ENCODE data around the gene TMEM135.
"Not testable (repeated sequence)": the region's sequence is repeated elsewhere in the genome, so short reads cannot be mapped to it uniquely, and the experiment has no call there.

The TMEM135 gene

DNA sequence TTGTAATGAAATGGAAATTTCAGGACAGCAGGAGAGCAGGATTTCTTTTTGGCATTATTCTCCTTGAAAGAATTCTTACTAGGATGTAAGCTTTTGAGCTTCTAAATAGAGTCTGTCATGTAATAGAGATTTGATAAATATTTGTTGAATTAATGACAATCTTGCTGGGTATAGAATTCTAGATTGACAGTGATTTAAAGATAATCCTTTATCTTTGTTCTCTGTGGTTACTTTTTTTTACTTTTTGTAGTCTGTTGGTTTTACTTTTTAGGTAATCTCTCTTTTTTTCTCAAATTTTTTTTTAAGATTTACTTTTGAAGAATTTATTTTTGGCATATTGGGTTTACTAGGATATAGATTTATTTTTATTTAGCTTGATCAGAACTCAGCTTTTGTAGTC, 54.8 kb downstream of the TMEM135 start:
- no peak for DNase-seq (ENCODE audit: low read depth)
- H3K4me3 ChIP-seq (ENCODE audit: control insufficient read depth, low read depth, low read length), result no peak overlapping the region

DNA sequence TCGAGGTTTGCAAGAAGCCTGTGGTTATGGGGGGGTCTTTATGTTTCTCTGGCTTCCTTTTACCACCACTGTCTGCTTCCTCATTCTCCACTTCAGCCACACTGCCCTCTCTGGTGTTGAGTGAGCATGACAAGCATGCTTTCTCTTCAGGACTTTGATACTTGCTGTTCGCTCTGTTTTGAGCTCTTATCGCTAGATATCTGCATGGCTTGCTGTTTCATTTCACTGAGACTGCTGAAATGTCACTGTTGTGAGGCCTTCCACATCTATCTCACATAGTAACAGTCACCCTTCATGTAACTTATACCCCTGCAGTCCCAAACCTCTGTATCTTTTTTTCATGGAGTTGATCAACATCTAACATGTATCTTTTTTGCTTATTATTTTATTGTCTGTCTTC, 59.8 kb downstream of the TMEM135 start:
- peak; percentile 31 for DNase-seq (ENCODE audit: low read depth)
- no peak overlapping the region for H3K4me3 ChIP-seq (ENCODE audit: control insufficient read depth, low read depth, low read length)
- TF ChIP-seq, protein P1, sequence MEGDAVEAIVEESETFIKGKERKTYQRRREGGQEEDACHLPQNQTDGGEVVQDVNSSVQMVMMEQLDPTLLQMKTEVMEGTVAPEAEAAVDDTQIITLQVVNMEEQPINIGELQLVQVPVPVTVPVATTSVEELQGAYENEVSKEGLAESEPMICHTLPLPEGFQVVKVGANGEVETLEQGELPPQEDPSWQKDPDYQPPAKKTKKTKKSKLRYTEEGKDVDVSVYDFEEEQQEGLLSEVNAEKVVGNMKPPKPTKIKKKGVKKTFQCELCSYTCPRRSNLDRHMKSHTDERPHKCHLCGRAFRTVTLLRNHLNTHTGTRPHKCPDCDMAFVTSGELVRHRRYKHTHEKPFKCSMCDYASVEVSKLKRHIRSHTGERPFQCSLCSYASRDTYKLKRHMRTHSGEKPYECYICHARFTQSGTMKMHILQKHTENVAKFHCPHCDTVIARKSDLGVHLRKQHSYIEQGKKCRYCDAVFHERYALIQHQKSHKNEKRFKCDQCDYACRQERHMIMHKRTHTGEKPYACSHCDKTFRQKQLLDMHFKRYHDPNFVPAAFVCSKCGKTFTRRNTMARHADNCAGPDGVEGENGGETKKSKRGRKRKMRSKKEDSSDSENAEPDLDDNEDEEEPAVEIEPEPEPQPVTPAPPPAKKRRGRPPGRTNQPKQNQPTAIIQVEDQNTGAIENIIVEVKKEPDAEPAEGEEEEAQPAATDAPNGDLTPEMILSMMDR (conservative IDR thresholded peaks at IDR 0.05; ENCODE audit: control insufficient read depth, insufficient read depth, low read depth, low read length), result peak; percentile 64

More for the DNA sequence above, 54.8 kb downstream of the TMEM135 start:
- TF ChIP-seq, protein P1 (conservative IDR thresholded peaks at IDR 0.05; ENCODE audit: control insufficient read depth, insufficient read depth, low read depth, low read length), result no peak

DNA sequence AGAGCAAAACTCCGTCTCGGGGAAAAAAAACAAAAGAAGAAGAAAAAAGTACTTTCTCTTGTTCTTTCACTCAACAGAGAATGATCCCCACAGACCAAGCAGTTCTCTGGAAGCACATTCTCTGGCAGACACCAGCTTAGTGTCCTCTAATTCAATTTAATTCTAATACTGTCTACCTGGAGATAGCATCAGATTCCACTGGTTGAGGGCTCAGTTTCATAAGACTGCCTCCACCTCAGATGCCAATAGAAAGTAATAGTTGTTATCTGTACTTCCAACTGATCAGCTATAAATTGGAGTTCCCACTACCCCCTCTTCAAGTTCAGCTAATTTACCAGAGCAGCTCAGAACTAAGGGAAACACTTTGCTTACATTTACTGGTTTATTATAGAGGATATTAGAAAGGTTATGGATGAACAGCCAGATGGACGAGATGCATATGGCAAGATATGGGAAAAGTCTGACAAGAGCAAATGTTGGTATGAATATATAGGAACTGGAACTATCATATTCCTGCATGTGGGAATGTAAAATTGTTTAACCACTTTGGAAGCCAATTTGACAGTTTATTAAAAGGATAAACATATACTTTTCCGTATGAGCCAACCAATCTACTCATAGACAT, 64.3 kb downstream of the TMEM135 start:
- no peak overlapping the region for H3K4me3 ChIP-seq (ENCODE audit: control insufficient read depth, low read depth, low read length)
- TF ChIP-seq, protein P1 (conservative IDR thresholded peaks at IDR 0.05; ENCODE audit: control insufficient read depth, insufficient read depth, low read depth, low read length), result no peak
- no peak for DNase-seq (ENCODE audit: low read depth)

DNA sequence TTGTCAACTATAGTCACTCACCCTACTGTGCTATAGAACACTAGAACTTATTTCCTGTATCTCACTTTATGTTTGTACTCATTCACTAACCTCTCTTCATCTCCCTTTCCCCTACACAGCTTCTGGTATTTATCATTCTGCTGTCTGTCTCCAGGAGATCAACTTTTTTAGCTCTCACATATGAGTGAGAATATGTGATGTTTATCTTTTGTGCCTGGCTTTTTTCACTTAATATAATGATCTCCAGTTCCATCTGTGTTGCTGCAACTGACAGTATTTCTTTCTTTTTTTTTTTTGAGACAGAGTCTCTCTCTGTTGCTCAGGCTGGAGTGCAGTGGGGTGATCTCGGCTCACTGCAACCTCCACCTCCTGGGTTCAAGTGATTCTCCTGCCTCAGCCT, 68.1 kb downstream of the TMEM135 start:
- DNase-seq (ENCODE audit: low read depth); H3K4me3 ChIP-seq (ENCODE audit: control insufficient read depth, low read depth, low read length): not testable (repeated sequence)

DNA sequence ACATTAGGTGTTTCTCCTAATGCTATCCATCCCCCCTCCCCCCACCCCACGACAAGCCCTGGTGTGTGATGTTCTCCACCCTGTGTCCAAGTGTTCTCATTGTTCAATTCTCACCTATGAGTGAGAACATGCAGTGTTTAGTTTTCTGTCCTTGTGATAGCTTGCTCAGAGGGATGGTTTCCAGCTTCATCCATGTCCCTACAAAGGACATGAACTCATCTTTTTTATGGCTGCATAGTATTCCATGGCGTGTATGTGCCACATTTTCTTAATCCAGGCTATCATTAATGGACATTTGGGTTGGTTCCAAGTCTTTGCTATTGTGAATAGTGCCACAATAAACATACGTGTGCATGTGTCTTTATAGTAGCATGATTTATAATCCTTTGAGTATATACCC, 69.6 kb downstream of the TMEM135 start:
- H3K4me3 ChIP-seq (ENCODE audit: control insufficient read depth, low read depth, low read length); DNase-seq (ENCODE audit: low read depth): not testable (repeated sequence)

DNA sequence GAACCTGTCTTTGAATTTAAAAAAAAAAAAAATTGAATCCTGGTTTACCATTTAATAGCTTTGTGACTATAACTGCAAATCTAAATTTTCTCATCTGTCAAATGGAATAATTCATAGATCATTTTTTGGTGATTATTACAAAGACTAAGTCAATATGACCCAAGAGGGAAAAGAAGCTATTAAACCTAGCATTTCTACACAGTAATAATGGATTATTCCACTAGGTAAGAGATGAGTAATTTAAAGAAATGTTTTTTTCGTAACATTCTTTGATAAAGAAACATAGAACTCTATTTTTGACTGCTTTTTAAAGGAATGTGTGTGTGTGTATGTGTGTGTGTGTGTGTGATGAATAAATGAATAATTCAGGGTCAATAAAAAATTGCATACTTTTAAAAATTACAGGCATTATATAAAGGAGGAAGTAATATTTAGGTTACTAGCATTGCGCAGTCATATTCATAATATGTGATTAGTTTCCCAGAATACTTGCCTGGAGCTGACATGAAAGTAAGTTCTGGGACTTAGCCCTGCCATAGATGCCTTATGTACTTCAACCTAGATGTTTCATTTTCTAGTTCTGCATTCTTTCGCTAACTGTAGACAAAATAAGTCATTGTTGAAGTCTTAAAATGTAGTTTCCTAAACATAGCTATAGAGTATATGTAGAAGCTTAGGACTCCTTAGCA, 72.9 kb downstream of the TMEM135 start:
- no peak for DNase-seq (ENCODE audit: low read depth)
- TF ChIP-seq, protein P1 (conservative IDR thresholded peaks at IDR 0.05; ENCODE audit: control insufficient read depth, insufficient read depth, low read depth, low read length), result no peak
- H3K4me3 ChIP-seq (ENCODE audit: control insufficient read depth, low read depth, low read length), result no peak overlapping the region

DNA sequence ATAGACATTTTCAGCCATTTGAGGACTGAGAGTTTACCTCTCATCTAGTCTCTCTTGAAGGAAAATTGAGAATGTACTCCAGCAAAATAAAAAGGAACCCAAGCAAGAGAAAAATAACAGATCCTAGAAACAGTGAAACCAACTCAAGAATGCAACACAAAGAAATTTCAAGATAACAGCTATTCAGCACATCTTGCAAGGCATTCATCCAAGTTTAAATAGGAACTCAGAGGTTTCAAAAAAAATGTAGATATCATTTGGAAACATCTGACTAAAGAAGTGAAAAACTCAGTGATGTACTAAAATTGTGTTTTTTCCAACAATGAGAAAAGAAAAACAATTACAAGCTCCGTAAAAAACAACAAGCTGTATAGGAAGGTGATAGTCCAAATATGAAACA, 76.4 kb downstream of the TMEM135 start:
- TF ChIP-seq, protein P1 (conservative IDR thresholded peaks at IDR 0.05; ENCODE audit: control insufficient read depth, insufficient read depth, low read depth, low read length), result no peak
- no peak for DNase-seq (ENCODE audit: low read depth)
- no peak overlapping the region for H3K4me3 ChIP-seq (ENCODE audit: control insufficient read depth, low read depth, low read length)

DNA sequence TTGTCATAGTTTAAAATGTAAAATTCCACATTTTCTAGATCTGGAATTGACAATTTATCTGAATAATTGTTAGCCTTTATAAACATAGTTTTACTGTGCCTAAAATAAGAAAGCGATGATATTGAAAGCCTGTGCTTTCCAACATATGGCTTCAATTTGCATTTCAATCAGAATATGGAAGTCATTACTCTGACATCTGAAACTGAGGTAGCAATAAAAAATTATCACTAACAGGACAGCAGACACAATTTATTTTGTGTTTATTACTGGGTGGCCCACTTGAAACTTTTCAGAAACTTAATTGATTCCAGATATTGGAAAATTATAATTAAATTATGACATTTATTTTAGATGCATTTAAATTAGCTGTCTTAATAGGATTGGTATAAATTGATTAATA, 78.5 kb downstream of the TMEM135 start:
- DNase-seq (ENCODE audit: low read depth), result peak; percentile 25
- TF ChIP-seq, protein P1 (conservative IDR thresholded peaks at IDR 0.05; ENCODE audit: control insufficient read depth, insufficient read depth, low read depth, low read length), result no peak
- no peak overlapping the region for H3K4me3 ChIP-seq (ENCODE audit: control insufficient read depth, low read depth, low read length)

Data from fibroblast of mammary gland (primary cell).